GM21619 (cell line): ENCODE data around the gene ZBTB20.

Experiments used
- ATAC-seq: cut with Tn5 transposase; IDR thresholded peaks from one replicate; pipeline ENCODE4 v1.9.1; 2021; ENCODE audit not compliant: unreplicated experiment

Gene ZBTB20

GRCh38 chr3:115090712-115091111 is 56.4 kb downstream of the ZBTB20 start:
- no peak for ATAC-seq

- ATAC-seq: no peak
Measured at GRCh38 chr3:115089481-115089880, 57.6 kb downstream of the ZBTB20 start.

- no peak for ATAC-seq
Measured at GRCh38 chr3:115087512-115087911, 59.6 kb downstream of the ZBTB20 start.

- no peak for ATAC-seq
Measured at GRCh38 chr3:115086344-115086743, 60.7 kb downstream of the ZBTB20 start.

- no peak for ATAC-seq
Measured at GRCh38 chr3:115085197-115085865, 61.8 kb downstream of the ZBTB20 start.

- ATAC-seq: no peak
Measured at GRCh38 chr3:115084686-115085085, 62.4 kb downstream of the ZBTB20 start.

GRCh38 chr3:115082260-115082659 is 64.8 kb downstream of the ZBTB20 start:
- ATAC-seq: no peak

GRCh38 chr3:115081444-115081843 is 65.6 kb downstream of the ZBTB20 start:
- no peak for ATAC-seq

GRCh38 chr3:115077501-115078250 is 69.4 kb downstream of the ZBTB20 start:
- ATAC-seq: no peak

DNA sequence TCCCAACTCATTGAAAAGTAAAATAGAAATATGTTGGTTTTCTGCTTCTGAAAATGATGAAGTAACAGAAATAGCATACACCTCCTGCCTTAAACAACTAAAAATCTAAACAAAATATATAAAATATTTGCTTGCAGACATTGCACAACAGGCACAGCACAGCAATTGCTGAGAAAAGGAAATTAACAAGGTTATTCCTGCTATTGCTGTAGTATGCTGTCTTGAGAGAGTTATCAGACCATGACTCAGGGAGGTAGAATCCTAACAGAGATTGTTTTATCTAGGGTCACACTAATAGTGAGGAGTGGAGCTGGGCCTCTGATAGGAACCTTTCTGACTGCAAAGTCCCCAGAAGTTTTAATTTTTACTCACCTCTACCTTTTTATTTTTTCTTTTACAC is 72.6 kb downstream of the ZBTB20 start:
- no peak for ATAC-seq

GRCh38 chr3:115072265-115073021 is 74.6 kb downstream of the ZBTB20 start:
- no peak for ATAC-seq

GRCh38 chr3:115071601-115072000 is 75.5 kb downstream of the ZBTB20 start:
- ATAC-seq: no peak

GRCh38 chr3:115071166-115071565 is 75.9 kb downstream of the ZBTB20 start:
- ATAC-seq: no peak

- ATAC-seq: no peak
Measured at GRCh38 chr3:115068799-115069198, 78.3 kb downstream of the ZBTB20 start.

- no peak for ATAC-seq
Measured at GRCh38 chr3:115062412-115062956, 84.6 kb downstream of the ZBTB20 start.

DNA sequence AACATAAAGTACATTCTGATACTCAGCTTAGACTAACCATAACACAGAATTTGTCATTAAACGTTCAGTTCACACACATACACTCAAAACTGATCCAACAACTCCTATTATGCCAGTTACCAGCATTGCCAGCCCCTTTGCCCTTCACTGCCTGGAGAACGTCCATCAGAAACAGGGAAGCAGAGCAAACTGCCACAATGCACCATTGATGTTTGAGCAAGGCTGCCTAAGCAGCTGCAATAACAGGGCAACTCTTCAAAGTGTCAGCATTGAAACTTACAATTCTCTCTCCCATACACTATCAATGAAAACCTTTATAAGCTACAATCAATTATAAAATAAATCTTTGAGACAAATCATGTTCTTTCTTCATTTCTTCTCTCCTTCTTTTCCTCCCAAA is 85.1 kb downstream of the ZBTB20 start:
- ATAC-seq: no peak

DNA sequence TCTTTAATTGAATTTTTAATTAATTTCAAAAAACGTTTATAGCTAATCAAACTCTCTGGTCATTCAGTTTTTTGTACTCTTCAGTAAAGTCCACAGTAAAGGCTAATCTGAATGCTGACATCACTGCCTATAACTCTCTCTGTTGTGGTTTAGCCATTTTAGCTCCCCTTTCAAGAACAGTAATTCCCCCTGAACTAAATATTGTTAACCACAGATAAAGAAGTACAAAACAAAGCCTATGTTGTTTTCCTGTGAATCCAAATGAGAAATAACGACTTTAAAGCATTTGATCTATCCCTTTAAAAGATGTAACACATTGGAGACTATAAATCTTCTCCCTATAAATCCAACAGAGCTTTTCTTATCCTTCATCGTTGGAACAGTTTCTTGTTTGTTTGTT is 94.2 kb downstream of the ZBTB20 start:
- ATAC-seq: no peak

DNA sequence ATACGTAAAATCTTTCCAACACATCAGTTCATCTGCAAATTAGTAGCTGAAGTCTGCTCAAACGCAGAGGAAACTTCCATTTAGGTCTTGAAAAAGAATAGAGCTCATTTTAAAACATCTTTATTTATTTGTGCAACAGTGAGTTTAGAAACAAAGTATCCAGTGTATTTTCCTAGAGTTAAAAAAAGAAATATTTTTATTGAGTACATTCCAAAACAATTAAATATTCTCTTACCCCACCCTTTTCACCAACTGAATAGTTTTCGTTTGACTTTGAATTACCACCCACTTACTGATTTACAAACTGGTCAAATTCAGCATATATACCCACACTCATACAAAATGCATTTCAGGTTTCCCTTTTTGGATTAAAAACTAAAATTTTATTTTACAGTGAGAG is 104.7 kb downstream of the ZBTB20 start:
- ATAC-seq: no peak

- no peak for ATAC-seq
Measured at GRCh38 chr3:115040673-115041286, 106.3 kb downstream of the ZBTB20 start.

DNA sequence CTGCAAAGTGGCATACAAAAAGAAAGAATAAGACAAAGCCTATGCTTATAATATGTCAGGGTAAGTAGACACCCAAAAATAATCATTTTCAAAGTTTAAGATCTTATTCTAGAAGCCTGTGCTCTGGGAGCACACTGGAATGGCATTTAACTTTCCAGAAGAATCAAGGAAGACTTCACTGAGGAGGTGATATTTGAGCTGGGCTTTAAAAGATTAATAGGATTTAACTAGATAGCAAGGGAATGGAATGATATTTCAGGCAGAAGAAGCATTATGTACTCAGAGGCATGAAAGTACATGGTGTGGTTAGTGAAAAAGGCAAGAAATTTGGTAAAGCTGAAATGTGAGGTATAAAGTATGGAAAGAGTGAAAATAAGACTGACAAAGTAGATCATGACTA is 106.8 kb downstream of the ZBTB20 start:
- ATAC-seq: no peak

DNA sequence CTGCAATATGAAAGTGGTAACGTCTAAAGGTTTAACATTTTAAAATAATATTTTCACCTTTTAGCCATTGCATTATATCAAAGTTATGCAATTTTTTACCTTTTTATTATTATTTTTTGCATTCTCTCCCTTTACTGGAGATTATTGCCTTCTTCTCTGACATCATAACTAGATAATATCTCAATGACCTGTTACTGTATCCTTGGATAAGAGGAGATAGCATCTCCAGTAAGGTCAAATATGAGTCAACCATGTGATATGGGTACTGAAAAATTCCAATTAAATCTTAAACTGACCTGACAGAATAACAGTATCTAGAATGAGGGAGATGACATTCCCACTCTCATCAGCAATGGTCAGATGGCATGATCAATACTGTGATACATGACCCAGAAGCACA is 108.3 kb downstream of the ZBTB20 start:
- no peak for ATAC-seq
